Measurements from ENCODE around the gene LGALS3BP. TPM values are rescaled to one million over a fixed set of nuclear protein-coding genes. Genes with fewer than 3 reads are reported as not detected.

LGALS3BP gene
- total and polyA plus RNA-seq, 2 of the 13 experiments (the other 11 are each of a cell fraction or from before 2014, with no cell fraction given): 137 to 332 TPM

- TF ChIP-seq ZBED4 (CRISPR knock-in tag; IDR thresholded peaks at IDR 0.05; ENCODE audit: borderline replicate concordance) (no peak), HBP1 (CRISPR knock-in tag; IDR thresholded peaks at IDR 0.05; ENCODE audit: low read depth) (no peak), HES4 (CRISPR knock-in tag; IDR thresholded peaks at IDR 0.05; ENCODE audit: borderline replicate concordance) (no peak), ZNF20 (CRISPR knock-in tag; IDR thresholded peaks at IDR 0.05) (no peak), RAD51 (IDR thresholded peaks at IDR 0.05; ENCODE audit: borderline replicate concordance) (no peak), CENPBD1 (CRISPR knock-in tag; IDR thresholded peaks at IDR 0.05; ENCODE audit: borderline replicate concordance, low read depth) (no peak), ZNF777 (CRISPR knock-in tag; IDR thresholded peaks at IDR 0.05) (no peak), BHLHE40 (IDR thresholded peaks at IDR 0.05; ENCODE audit: low read length) (no peak), ZBTB33 (CRISPR knock-in tag; IDR thresholded peaks at IDR 0.05) (peak; percentile 84; the same call in 1 of the 2 replicates), ZNF230 (CRISPR knock-in tag; IDR thresholded peaks at IDR 0.05) (no peak), FOXC1 (CRISPR knock-in tag; IDR thresholded peaks at IDR 0.05; ENCODE audit: borderline replicate concordance) (no peak), ELF4 (CRISPR knock-in tag; IDR thresholded peaks at IDR 0.05; ENCODE audit: borderline replicate concordance) (no peak), CSRNP1 (CRISPR knock-in tag; IDR thresholded peaks at IDR 0.05) (peak; percentile 35; the same call in 1 of the 2 replicates), HOXA5 (CRISPR knock-in tag; IDR thresholded peaks at IDR 0.05) (no peak), NCOA2 (CRISPR knock-in tag; IDR thresholded peaks at IDR 0.05) (no peak), MLX (CRISPR knock-in tag; IDR thresholded peaks at IDR 0.05) (no peak), CHD4 (IDR thresholded peaks at IDR 0.05; ENCODE audit: borderline replicate concordance, low read length) (no peak), NONO (IDR thresholded peaks at IDR 0.05) (no peak), NONO (CRISPR knock-in tag; conservative IDR thresholded peaks at IDR 0.05) (0 out of 2 replicates have a peak, but pooled peaks have one; percentile 36)
Measured at GRCh38 chr17:78993241-78993956, 13.7 kb upstream of the LGALS3BP start (continued).

All from HepG2 (cell line).